H1 (cell line): Measurements from ENCODE around the gene PES1. TPM values are rescaled to one million over a fixed set of nuclear protein-coding genes. Genes with fewer than 3 reads are reported as not detected.
A peak's percentile ranks its signal among the peaks of the same experiment; 100 is the strongest.
"Not testable (repeated sequence)": the region's sequence is repeated elsewhere in the genome, so short reads cannot be mapped to it uniquely, and the experiment has no call there.

ENCODE experiments used
- CTCF ChIA-PET: fragments of 300-600 bp; sonication (Branson Sonifier 250); formaldehyde crosslinking; loops from one replicate; lab custom pipeline; 2021; ENCODE audit not compliant: partially characterized antibody; lab: Charles Lee
- POLR2A ChIA-PET: fragments of 300-600 bp; sonication (Branson Sonifier 250); formaldehyde crosslinking; loops from one replicate; lab custom pipeline; 2021; ENCODE audit warnings: inconsistent platforms; ENCODE audit not compliant: partially characterized antibody; lab: Charles Lee
- DNase-seq, 2 experiments: peaks; one replicate each; pipeline versions ENCODE4 v3.0.0 to v3.0.0-alpha.2; 2010 to 2022; ENCODE audit warnings: low spot score in 2 of 2, low read depth in 1 of 2, mixed read lengths in 1 of 2
- FAIRE-seq: peaks from 2 replicates; lab custom pipeline; 2011; peaks lifted over from hg19 to GRCh38; lab: Jason Lieb, UNC
- H2AFZ ChIP-seq: 2 replicates; pipeline ENCODE4 v1.8.1; 2012; ENCODE audit warnings: low read length, inconsistent platforms
- H2AK5ac ChIP-seq: 2 replicates; pipeline ENCODE4 v1.6.1; 2013; ENCODE audit warnings: low read depth, low read length
- H2BK120ac ChIP-seq: replicated peaks from 2 replicates; pipeline ENCODE3; 2013; ENCODE audit warnings: low read depth, low read length, inconsistent platforms
- H2BK12ac ChIP-seq: 2 replicates; pipeline ENCODE4 v1.6.1; 2013; ENCODE audit warnings: low read depth, low read length
- H2BK15ac ChIP-seq: 2 replicates; pipeline ENCODE4 v1.6.1; 2013; ENCODE audit warnings: low read length
- H2BK20ac ChIP-seq: 2 replicates; pipeline ENCODE4 v1.6.1; 2013; ENCODE audit warnings: low read length
- H2BK5ac ChIP-seq: 2 replicates; pipeline ENCODE4 v1.6.1; 2013; ENCODE audit warnings: low read depth, low read length
- H3K14ac ChIP-seq: 2 replicates; pipeline ENCODE4 v1.6.1; 2013; ENCODE audit warnings: inconsistent platforms; ENCODE audit not compliant: insufficient read length
- H3K18ac ChIP-seq: 2 replicates; pipeline ENCODE4 v1.6.1; 2013; ENCODE audit warnings: low read length; ENCODE audit errors: extremely low read depth
- H3K23ac ChIP-seq: 2 replicates; pipeline ENCODE4 v1.6.1; 2013; ENCODE audit warnings: inconsistent platforms; ENCODE audit not compliant: insufficient read length
- H3K23me2 ChIP-seq: 2 replicates; pipeline ENCODE4 v1.6.1; 2013; ENCODE audit warnings: low read depth, low read length
- H3K27ac ChIP-seq: 2 replicates; pipeline ENCODE4 v1.6.1; 2011; ENCODE audit warnings: low read depth, low read length, inconsistent platforms
- H3K27me3 ChIP-seq, 4 experiments: replicated peaks in 1 of 4; 1 replicate in 1 of 4; 2 replicates in 3 of 4; pipeline versions ENCODE4 v1.6.1 to v1.8.1; 2011 to 2013; ENCODE audit warnings: low read length in 3 of 4, mild to moderate bottlenecking in 3 of 4, inconsistent platforms in 2 of 4, mixed read lengths in 2 of 4, moderate library complexity in 1 of 4; ENCODE audit not compliant: control insufficient read depth in 3 of 4, insufficient read depth in 3 of 4; ENCODE audit errors: extremely low read depth in 1 of 4
- H3K36me3 ChIP-seq, 4 experiments: 2 replicates each; pipeline versions ENCODE4 v1.6.1 to v1.8.1; 2011 to 2013; ENCODE audit warnings: mild to moderate bottlenecking in 4 of 4, low read length in 3 of 4, moderate library complexity in 2 of 4, control low read depth in 1 of 4, inconsistent platforms in 1 of 4; ENCODE audit not compliant: insufficient read depth in 4 of 4, control insufficient read depth in 2 of 4
- H3K4ac ChIP-seq: replicated peaks from 2 replicates; pipeline ENCODE3; 2013; ENCODE audit warnings: low read length, low read depth, mixed read lengths, inconsistent platforms; ENCODE audit not compliant: insufficient read length
- H3K4me1 ChIP-seq, 4 experiments: replicated peaks in 1 of 4; 1 replicate in 1 of 4; 2 replicates in 3 of 4; pipeline versions ENCODE4 v1.6.1 to v1.8.1; 2011 to 2013; ENCODE audit warnings: low read length in 3 of 4, inconsistent platforms in 2 of 4, mixed read lengths in 1 of 4; ENCODE audit not compliant: insufficient read depth in 4 of 4, control insufficient read depth in 3 of 4
- H3K4me2 ChIP-seq, 2 experiments: 2 replicates each; pipeline versions ENCODE4 v1.6.1 to v1.8.1; 2011 to 2013; ENCODE audit warnings: low read depth in 2 of 2, low read length in 2 of 2, control low read depth in 1 of 2, inconsistent platforms in 1 of 2, mild to moderate bottlenecking in 1 of 2; ENCODE audit not compliant: insufficient read depth in 1 of 2
- H3K4me3 ChIP-seq, 4 experiments: fragments of 200-600, 300-600 bp in 1 of 4; sonication (generic), shearing (Covaris generic), sonication (Bioruptor Twin) in 1 of 4; 2 replicates each; pipeline versions ENCODE4 v1.5.1 to v1.8.1; 2011 to 2016; ENCODE audit warnings: low read length in 4 of 4, low read depth in 3 of 4, control low read depth in 2 of 4, inconsistent platforms in 2 of 4, mild to moderate bottlenecking in 2 of 4, mixed read lengths in 1 of 4, moderate library complexity in 1 of 4; ENCODE audit not compliant: insufficient read depth in 2 of 4; ENCODE audit errors: extremely low read depth in 1 of 4
- H3K56ac ChIP-seq: replicated peaks from 2 replicates; pipeline ENCODE3; 2013; ENCODE audit warnings: low read depth, mild to moderate bottlenecking, mixed read lengths, low read length, inconsistent platforms; ENCODE audit not compliant: insufficient read length
- H3K79me1 ChIP-seq: 2 replicates; pipeline ENCODE4 v1.6.1; 2013; ENCODE audit warnings: low read depth, low read length, control low read depth
- H3K79me2 ChIP-seq, 2 experiments: 2 replicates each; pipeline versions ENCODE4 v1.6.1 to v1.8.1; 2012 to 2013; ENCODE audit warnings: low read length in 2 of 2, mild to moderate bottlenecking in 2 of 2, inconsistent platforms in 1 of 2; ENCODE audit not compliant: insufficient read depth in 2 of 2, control insufficient read depth in 1 of 2
- H3K9ac ChIP-seq, 4 experiments: replicated peaks in 1 of 4; 1 replicate in 1 of 4; 2 replicates in 3 of 4; pipeline versions ENCODE4 v1.6.1 to v1.8.1; 2011 to 2013; ENCODE audit warnings: low read depth in 3 of 4, low read length in 3 of 4, control low read depth in 2 of 4, mild to moderate bottlenecking in 2 of 4, moderate library complexity in 2 of 4, inconsistent platforms in 1 of 4; ENCODE audit errors: extremely low read depth in 1 of 4
- H3K9me3 ChIP-seq, 2 experiments: 2 replicates each; pipeline versions ENCODE4 v1.6.1 to v1.8.1; 2012 to 2013; ENCODE audit warnings: mild to moderate bottlenecking in 2 of 2, moderate library complexity in 2 of 2, control low read depth in 1 of 2, inconsistent platforms in 1 of 2, low read depth in 1 of 2, low read length in 1 of 2, mixed read lengths in 1 of 2; ENCODE audit not compliant: insufficient read depth in 2 of 2
- H4K20me1 ChIP-seq, 2 experiments: replicated peaks in 1 of 2; 2 replicates each; pipeline versions ENCODE3 to v1.8.1; 2011 to 2013; ENCODE audit warnings: inconsistent platforms in 2 of 2, low read length in 2 of 2, mild to moderate bottlenecking in 1 of 2; ENCODE audit not compliant: insufficient read depth in 2 of 2, control insufficient read depth in 1 of 2
- H4K5ac ChIP-seq: 2 replicates; pipeline ENCODE4 v1.6.1; 2013; ENCODE audit warnings: low read length, low read depth, mixed read lengths, inconsistent platforms; ENCODE audit not compliant: insufficient read length
- H4K8ac ChIP-seq: 2 replicates; pipeline ENCODE4 v1.8.0; 2013; ENCODE audit warnings: mild to moderate bottlenecking, moderate library complexity, low read length, inconsistent platforms; ENCODE audit not compliant: insufficient read depth; ENCODE audit errors: extremely low read depth
- H4K91ac ChIP-seq: replicated peaks from 2 replicates; pipeline ENCODE3; 2013; ENCODE audit warnings: low read length, mixed read lengths, inconsistent platforms; ENCODE audit not compliant: insufficient read length
- WGBS, 2 experiments: shearing (Covaris generic) in 1 of 2; methylation state at CpG; one replicate each; pipeline versions ENCODE4 v1.1.6 to v1.1.7; 2013 to 2015; ENCODE audit warnings: low lambda C conversion rate in 2 of 2, mixed read lengths in 2 of 2, inconsistent platforms in 1 of 2, low coverage in 1 of 2, missing lambda C conversion rate in 1 of 2; ENCODE audit not compliant: insufficient replicate concordance in 2 of 2, insufficient coverage in 1 of 2, insufficient read length in 1 of 2; ENCODE audit errors: extremely low coverage in 1 of 2, missing lambda C conversion rate in 1 of 2; 5-methylcytosine and 5-hydroxymethylcytosine counted together
- polyA plus RNA-seq, 7 experiments: library from polyadenylated mRNA; depleted of rRNA in 3 of 7; stranded (reverse) in 5 of 7; unstranded in 2 of 7; fragments of >200 nt in 5 of 7; fragments of 200-250 nt in 2 of 7; gene quantifications; 1 replicate in 5 of 7; 2 replicates in 1 of 7; 4 replicates in 1 of 7; pipeline versions ENCODE4 v1.2.1 to v1.2.3, GENCODE V29; 2011 to 2013; ENCODE audit warnings: missing spikeins in 2 of 7, mixed read lengths in 2 of 7
- total RNA-seq: library from RNA; stranded (reverse); fragmentation: NEBNext Ultra II Directional; extraction: Animal tissue kit (Norgen Biotek cat#: 25700); gene quantifications from 2 replicates; pipeline ENCODE4 v1.2.1, GENCODE V29; 2021

PES1 gene
- total and polyA plus RNA-seq, 2 of the 8 experiments (the other 6 are each of a cell fraction or from before 2014, with no cell fraction given), result 121 to 191 TPM

GRCh38 chr22:30541511-30541910 lies 50.2 kb downstream of the PES1 start:
- H3K14ac ChIP-seq, FAIRE-seq, H3K79me2 ChIP-seq, H3K23me2 ChIP-seq, H3K23ac ChIP-seq, H3K4me1 ChIP-seq, H2BK120ac ChIP-seq, H2AK5ac ChIP-seq, H2BK5ac ChIP-seq, H3K4ac ChIP-seq, H4K5ac ChIP-seq, H3K79me1 ChIP-seq, H4K20me1 ChIP-seq, H3K56ac ChIP-seq, DNase-seq, H2BK12ac ChIP-seq, H3K9me3 ChIP-seq, H3K27ac ChIP-seq, H2BK15ac ChIP-seq, H3K36me3 ChIP-seq, H2BK20ac ChIP-seq, H3K18ac ChIP-seq, H4K91ac ChIP-seq: not testable (repeated sequence)
- Histone ChIP-seq H3K9ac (peak overlapping the region in 2 of 4 experiments; percentile 23 to 45; a peak in 1 of 7 replicates), H2AFZ (peak overlapping the region; percentile 66; the same call in 1 of the 2 replicates), H3K27me3 (peaks cover 5 to 13% (median 11%) of the 10 kb centered on the region in 4 experiments), H3K4me3 (peak overlapping the region; percentile 23 to 68 (median 40); a peak in 7 of 8 replicates), H3K4me2 (peak overlapping the region; percentile 58 to 69), H4K8ac (peak overlapping the region; percentile 62; the same call in 1 of the 2 replicates)
- 72% methylated on average over 3 of the region's 3 CpGs; no CpG with 5 or more reads in 1 of the 2 experiments for WGBS, 2 experiments
- POLR2A ChIA-PET, result interaction anchor here (1.0 to 1.5 kb wide), 3 partner anchors 8 to 66 kb away, joined by 3 read pairs; partner anchors contain the start of gene TCN2
- CTCF ChIA-PET, result interaction anchor here (0.6 to 3.1 kb wide), 9 partner anchors 10 to 317 kb away, joined by 3 to 15 read pairs (median 3); partner anchors contain the start of gene GAL3ST1
